Hepatocyte (in vitro differentiated cells): ENCODE measurements around the gene RPL22.

ENCODE experiments used
- EZH2 ChIP-seq: fragments of 200-600 bp; sonication (generic); IDR thresholded peaks from 2 replicates; pipeline ENCODE4 v1.6.1; 2016; ENCODE audit warnings: antibody characterized with exemption, mild to moderate bottlenecking, borderline replicate concordance
- TF ChIP-seq, protein P1 (sequence below): fragments of 200-600 bp; sonication (generic); IDR thresholded peaks from 2 replicates; pipeline ENCODE4 v1.5.1; 2016; ENCODE audit warnings: antibody characterized with exemption, mild to moderate bottlenecking; ENCODE audit not compliant: poor library complexity

DNA sequence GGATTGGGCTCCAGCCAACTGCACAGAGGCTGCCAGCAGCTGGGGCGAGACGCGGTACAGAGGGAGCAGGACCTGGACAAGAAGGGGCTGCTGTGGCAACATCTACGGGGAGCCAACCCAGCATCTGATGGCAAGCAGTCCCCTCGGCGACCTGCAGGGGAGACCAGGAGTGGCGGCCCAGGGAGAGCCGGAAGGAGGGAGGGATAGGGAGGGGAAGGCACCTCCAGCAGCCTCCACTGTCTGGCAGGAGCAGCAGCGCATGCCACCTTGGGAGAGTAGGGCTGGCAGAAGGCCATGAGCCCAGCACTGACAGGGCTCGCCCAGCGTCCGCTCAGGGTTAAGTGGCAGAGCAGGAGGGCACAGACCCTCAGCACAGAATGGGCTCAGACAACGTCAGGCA, 36.6 kb downstream of the RPL22 start:
- TF ChIP-seq, protein P1, sequence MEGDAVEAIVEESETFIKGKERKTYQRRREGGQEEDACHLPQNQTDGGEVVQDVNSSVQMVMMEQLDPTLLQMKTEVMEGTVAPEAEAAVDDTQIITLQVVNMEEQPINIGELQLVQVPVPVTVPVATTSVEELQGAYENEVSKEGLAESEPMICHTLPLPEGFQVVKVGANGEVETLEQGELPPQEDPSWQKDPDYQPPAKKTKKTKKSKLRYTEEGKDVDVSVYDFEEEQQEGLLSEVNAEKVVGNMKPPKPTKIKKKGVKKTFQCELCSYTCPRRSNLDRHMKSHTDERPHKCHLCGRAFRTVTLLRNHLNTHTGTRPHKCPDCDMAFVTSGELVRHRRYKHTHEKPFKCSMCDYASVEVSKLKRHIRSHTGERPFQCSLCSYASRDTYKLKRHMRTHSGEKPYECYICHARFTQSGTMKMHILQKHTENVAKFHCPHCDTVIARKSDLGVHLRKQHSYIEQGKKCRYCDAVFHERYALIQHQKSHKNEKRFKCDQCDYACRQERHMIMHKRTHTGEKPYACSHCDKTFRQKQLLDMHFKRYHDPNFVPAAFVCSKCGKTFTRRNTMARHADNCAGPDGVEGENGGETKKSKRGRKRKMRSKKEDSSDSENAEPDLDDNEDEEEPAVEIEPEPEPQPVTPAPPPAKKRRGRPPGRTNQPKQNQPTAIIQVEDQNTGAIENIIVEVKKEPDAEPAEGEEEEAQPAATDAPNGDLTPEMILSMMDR: no peak
- TF ChIP-seq EZH2: no peak
